Ovary (tissue), 9 donors: ENCODE measurements around the gene ATP2B2. TPM values are rescaled to one million over a fixed set of nuclear protein-coding genes. Genes with fewer than 3 reads are reported as not detected.
"Not testable (repeated sequence)": the region's sequence is repeated elsewhere in the genome, so short reads cannot be mapped to it uniquely, and the experiment has no call there.

Source experiments
- DNase-seq, 5 donors: peaks; one replicate each; pipeline ENCODE4 v3.0.0-alpha.2; 2019 to 2020
- H3K27ac ChIP-seq, 2 donors: fragments of 200-600 bp; one replicate each; pipeline versions ENCODE4 v1.5.1 to v1.8.0; 2019 to 2022
- H3K27me3 ChIP-seq: fragments of 200-600 bp; one replicate; pipeline ENCODE4 v1.8.0; 2022
- H3K36me3 ChIP-seq: fragments of 200-600 bp; sonication (generic); one replicate; pipeline ENCODE4 v1.5.1; 2019
- H3K4me1 ChIP-seq: one replicate; pipeline ENCODE4 v1.8.1; 2013; ENCODE audit warnings: mild to moderate bottlenecking, moderate library complexity; ENCODE audit not compliant: insufficient read depth
- H3K4me3 ChIP-seq: fragments of 200-600 bp; sonication (generic); one replicate; pipeline ENCODE4 v1.5.1; 2017
- H3K9me3 ChIP-seq, 2 donors: fragments of 200-600 bp in 1 of 2; sonication (generic) in 1 of 2; one replicate each; pipeline versions ENCODE4 v1.5.1 to v1.8.1; 2013 to 2019; ENCODE audit warnings: mild to moderate bottlenecking in 1 of 2, moderate library complexity in 1 of 2
- CTCF ChIP-seq, 3 donors: fragments of 450-650 bp in 2 of 3; fragments of 200-600 bp in 1 of 3; IDR thresholded peaks; one replicate each; pipeline versions ENCODE4 v1.5.1 to v1.8.0; 2016 to 2022; ENCODE audit warnings: antibody characterized with exemption in 3 of 3, mild to moderate bottlenecking in 1 of 3
- EP300 ChIP-seq: sonication (generic); formaldehyde crosslinking; IDR thresholded peaks from one replicate; pipeline ENCODE4 v1.6.1; 2017; ENCODE audit warnings: antibody characterized with exemption
- POLR2A ChIP-seq: fragments of 450-650 bp; IDR thresholded peaks from one replicate; pipeline ENCODE4 v1.6.1; 2017; ENCODE audit warnings: antibody characterized with exemption, mild to moderate bottlenecking, moderate library complexity
- WGBS, 3 donors: extraction: QIAGEN DNeasy Blood & Tissue Kit in 1 of 3; methylation state at CpG; one replicate each; pipeline versions ENCODE4 v1.1.5 to v1.1.7; 2013 to 2017; 5-methylcytosine and 5-hydroxymethylcytosine counted together
- intact Hi-C, 4 donors: fragments of 100-400 bp; cut with DNase I; formaldehyde crosslinking; loops; one replicate each; pipeline versions ENCODE4 v1.11.0 to v1.15.1; 2022 to 2023
- polyA plus RNA-seq, 2 donors: library from polyadenylated mRNA; stranded (reverse); fragments of 200-250 nt in 1 of 2; fragments of 350-450 nt in 1 of 2; fragmentation: Illumina TruSeq in 1 of 2; extraction: RNeasy Lipid Tissue Mini Kit (QIAGEN cat#74804) in 1 of 2; gene quantifications; one replicate each; pipeline ENCODE4 v1.2.3, GENCODE V29; 2013 to 2014
- total RNA-seq, 7 donors: library from RNA; depleted of rRNA in 2 of 7; stranded (reverse); fragments of >200 nt in 2 of 7; fragmentation: NEBNext Ultra II Directional in 3 of 7; extraction: Animal tissue kit (Norgen Biotek cat#: 25700) in 3 of 7; gene quantifications; one replicate each; pipeline versions ENCODE4 v1.1.0 to v1.2.4, GENCODE V29; 2016 to 2023
- donor health status: DM: no; HTN: no; CAD: no; lungs with moderate emphysema.
- donor health status: DM: no; HTN: no; CAD: no.
- donor health status: Bipolar disorder and iron deficiency.
- donor health status: DM: yes; HTN: yes; CAD: no.
- donor health status: DM: no; HTN: no; CAD: no.
- donor health status: DM: yes; HTN: yes; CAD: no.

Gene ATP2B2
- total and polyA plus RNA-seq, 9 donors: 0.05 to 11.6 (median 0.52) TPM; not detected in 2

GRCh38 chr3:10546820-10547263 is 41.5 kb upstream of the ATP2B2 start:
- no peak for DNase-seq
- Histone ChIP-seq H3K36me3 (no peaks in the 10 kb centered on the region), H3K9me3 (no peaks in the 10 kb centered on the region), H3K27me3 (no peaks in the 10 kb centered on the region), H3K4me3 (no peak overlapping the region), H3K27ac (no peak overlapping the region), H3K4me1 (no peaks in the 10 kb centered on the region)
- intact Hi-C loops: no loop called here
- 74 to 75% (median 74%) methylated on average over 14 of the region's 14 CpGs for WGBS, 3 donors
- TF ChIP-seq CTCF (IDR thresholded peaks at IDR 0.05): no peak
- no peak for TF ChIP-seq POLR2A

GRCh38 chr3:10546181-10546624 is 40.8 kb upstream of the ATP2B2 start:
- intact Hi-C loops: no loop called here
- no peak for DNase-seq
- Histone ChIP-seq H3K4me3 (no peak overlapping the region), H3K27me3 (no peaks in the 10 kb centered on the region), H3K27ac (no peak overlapping the region), H3K4me1 (no peaks in the 10 kb centered on the region), H3K36me3 (no peaks in the 10 kb centered on the region), H3K9me3 (no peaks in the 10 kb centered on the region)
- no peak for TF ChIP-seq POLR2A
- TF ChIP-seq CTCF (IDR thresholded peaks at IDR 0.05): no peak
- TF ChIP-seq EP300: no peak
- WGBS, 3 donors: 53 to 71% (median 54%) methylated on average over 5 of the region's 5 CpGs

- Histone ChIP-seq H3K36me3 (no peaks in the 10 kb centered on the region), H3K27ac (no peak overlapping the region), H3K9me3 (no peaks in the 10 kb centered on the region), H3K4me1 (no peaks in the 10 kb centered on the region), H3K27me3 (no peaks in the 10 kb centered on the region), H3K4me3 (no peak overlapping the region)
- intact Hi-C loops: no loop called here
- DNase-seq: no peak
- WGBS, 3 donors: 74 to 76% (median 76%) methylated on average over 2 of the region's 2 CpGs
- no peak for TF ChIP-seq EP300
- TF ChIP-seq POLR2A: no peak
- no peak for TF ChIP-seq CTCF (IDR thresholded peaks at IDR 0.05)
Observed at GRCh38 chr3:10542518-10542917, 37.1 kb upstream of the ATP2B2 start.

- DNase-seq, intact Hi-C loops, H3K36me3 ChIP-seq, H3K4me1 ChIP-seq, H3K27ac ChIP-seq, H3K9me3 ChIP-seq, H3K4me3 ChIP-seq, H3K27me3 ChIP-seq: not testable (repeated sequence)
- 81 to 86% (median 82%) methylated on average over 6 of the region's 6 CpGs for WGBS, 3 donors
Observed at GRCh38 chr3:10540347-10540746, 35.0 kb upstream of the ATP2B2 start.

GRCh38 chr3:10534066-10534465 is 28.7 kb upstream of the ATP2B2 start:
- no peak for TF ChIP-seq EP300
- TF ChIP-seq POLR2A: no peak
- TF ChIP-seq CTCF (IDR thresholded peaks at IDR 0.05): no peak
- intact Hi-C loops: no loop called here
- DNase-seq: no peak
- H3K27ac ChIP-seq: no peak overlapping the region
- H3K4me3 ChIP-seq: no peak overlapping the region
- no peaks in the 10 kb centered on the region for H3K9me3 ChIP-seq
- 76 to 89% (median 77%) methylated on average over 4 of the region's 4 CpGs for WGBS, 3 donors
- H3K27me3 ChIP-seq: no peaks in the 10 kb centered on the region
- H3K4me1 ChIP-seq: no peaks in the 10 kb centered on the region
- H3K36me3 ChIP-seq: no peaks in the 10 kb centered on the region
